Germinal center (tissue), 1 donor: ENCODE results near the gene MAPRE3.

Source experiments
- DNase-seq: peaks from one replicate; pipeline ENCODE4 v3.0.0; 2012; ENCODE audit warnings: mixed read lengths, low spot score

Gene MAPRE3

GRCh38 chr2:26985807-26986206 lies 15.4 kb downstream of the MAPRE3 start:
- DNase-seq: no peak

- DNase-seq: no peak
Observed at GRCh38 chr2:26986576-26986975, 16.1 kb downstream of the MAPRE3 start.

- DNase-seq: no peak
Observed at GRCh38 chr2:26988058-26988860, 17.8 kb downstream of the MAPRE3 start.

GRCh38 chr2:26989156-26989555 lies 18.7 kb downstream of the MAPRE3 start:
- no peak for DNase-seq

- no peak for DNase-seq
Observed at GRCh38 chr2:26991717-26992116, 21.3 kb downstream of the MAPRE3 start.

GRCh38 chr2:26993768-26994167 lies 23.3 kb downstream of the MAPRE3 start:
- no peak for DNase-seq

- no peak for DNase-seq
Observed at GRCh38 chr2:26994983-26995382, 24.5 kb downstream of the MAPRE3 start.

- no peak for DNase-seq
Observed at GRCh38 chr2:26997394-26997793, 27.0 kb downstream of the MAPRE3 start.

- no peak for DNase-seq
Observed at GRCh38 chr2:26998323-26998722, 27.9 kb downstream of the MAPRE3 start.

GRCh38 chr2:27000228-27000627 lies 29.8 kb downstream of the MAPRE3 start:
- DNase-seq: no peak

- no peak for DNase-seq
Observed at GRCh38 chr2:27000995-27001394, 30.6 kb downstream of the MAPRE3 start.

- DNase-seq: no peak
Observed at GRCh38 chr2:27001950-27002349, 31.5 kb downstream of the MAPRE3 start.

- no peak for DNase-seq
Observed at GRCh38 chr2:27003007-27003406, 32.6 kb downstream of the MAPRE3 start.

GRCh38 chr2:27003857-27004256 lies 33.4 kb downstream of the MAPRE3 start:
- no peak for DNase-seq

- DNase-seq: no peak
Observed at GRCh38 chr2:27006602-27007415, 36.4 kb downstream of the MAPRE3 start.

GRCh38 chr2:27007416-27008374 lies 37.3 kb downstream of the MAPRE3 start:
- no peak for DNase-seq

GRCh38 chr2:27008678-27009077 lies 38.2 kb downstream of the MAPRE3 start:
- DNase-seq: no peak

GRCh38 chr2:27009083-27009482 lies 38.6 kb downstream of the MAPRE3 start:
- DNase-seq: no peak

GRCh38 chr2:27009716-27010115 lies 39.3 kb downstream of the MAPRE3 start:
- no peak for DNase-seq

- DNase-seq: no peak
Observed at GRCh38 chr2:27010139-27010538, 39.7 kb downstream of the MAPRE3 start.

- DNase-seq: no peak
Observed at GRCh38 chr2:27013738-27014137, 43.3 kb downstream of the MAPRE3 start.

GRCh38 chr2:27014771-27015433 lies 44.5 kb downstream of the MAPRE3 start:
- no peak for DNase-seq
